DMS79 treated with DMSO at 0.1 percent for 48 hours (cell line): ENCODE results near the gene EN2.

Experiments
- DNase-seq: peaks from one replicate; lab custom pipeline; 2025; lab: John Stamatoyannopoulos, UW

Gene EN2

GRCh38 chr7:155458111-155458877, at the start of gene EN2:
Gene EN2, plus strand, starts transcription at chr7:155458129. Its CDS starts 249 bp downstream, at chr7:155458378.
- DNase-seq: peak; percentile 6

- peak; percentile 33 for DNase-seq
These were observed 49.0 kb upstream of the EN2 start for GRCh38 chr7:155408651-155409586.

GRCh38 chr7:155409980-155410379, 47.9 kb upstream of the EN2 start:
- DNase-seq: no peak

GRCh38 chr7:155410431-155410830, 47.5 kb upstream of the EN2 start:
- DNase-seq: no peak

GRCh38 chr7:155411718-155412415, 46.1 kb upstream of the EN2 start:
- DNase-seq: no peak

- peak; percentile 54 for DNase-seq
These were observed 45.3 kb upstream of the EN2 start for GRCh38 chr7:155412416-155413253.

GRCh38 chr7:155414547-155415492, 43.1 kb upstream of the EN2 start:
- DNase-seq: no peak

GRCh38 chr7:155416646-155417380, 41.1 kb upstream of the EN2 start:
- DNase-seq: no peak

- no peak for DNase-seq
These were observed 39.6 kb upstream of the EN2 start for GRCh38 chr7:155418304-155418703.

- no peak for DNase-seq
These were observed 38.8 kb upstream of the EN2 start for GRCh38 chr7:155418941-155419755.

- no peak for DNase-seq
These were observed 37.8 kb upstream of the EN2 start for GRCh38 chr7:155420116-155420515.

- no peak for DNase-seq
These were observed 35.8 kb upstream of the EN2 start for GRCh38 chr7:155422151-155422550.

GRCh38 chr7:155422599-155423336, 35.2 kb upstream of the EN2 start:
- DNase-seq: no peak

- no peak for DNase-seq
These were observed 34.3 kb upstream of the EN2 start for GRCh38 chr7:155423337-155424285.

GRCh38 chr7:155424301-155425010, 33.5 kb upstream of the EN2 start:
- no peak for DNase-seq

GRCh38 chr7:155425011-155425340, 33.0 kb upstream of the EN2 start:
- DNase-seq: no peak
